Esophagus mucosa (tissue), 1 donor: ENCODE measurements around the gene CA4. TPM values are rescaled to one million over a fixed set of nuclear protein-coding genes. Genes with fewer than 3 reads are reported as not detected.
A peak's percentile ranks its signal among the peaks of the same experiment; 100 is the strongest.

Experiments
- ATAC-seq: fragments of 200-7000 bp; cut with Tn5 transposase; one replicate; pipeline ENCODE4 v1.9.1; 2020
- total RNA-seq: library from RNA; stranded (reverse); gene quantifications from one replicate; pipeline ENCODE4 v1.2.4, GENCODE V29; 2023
- donor health status: DM: yes; HTN: yes; CAD: no.

Gene CA4
- total RNA-seq, 1 donor from 2014 or later = 0.36 TPM

- ATAC-seq = no peak
Observed at GRCh38 chr17:60130466-60130865, 19.3 kb upstream of the CA4 start.

- ATAC-seq = peak; percentile 9
Observed at GRCh38 chr17:60134396-60135150, 15.2 kb upstream of the CA4 start.

- ATAC-seq = peak; percentile 92
Observed at GRCh38 chr17:60135151-60135950, 14.4 kb upstream of the CA4 start.

DNA sequence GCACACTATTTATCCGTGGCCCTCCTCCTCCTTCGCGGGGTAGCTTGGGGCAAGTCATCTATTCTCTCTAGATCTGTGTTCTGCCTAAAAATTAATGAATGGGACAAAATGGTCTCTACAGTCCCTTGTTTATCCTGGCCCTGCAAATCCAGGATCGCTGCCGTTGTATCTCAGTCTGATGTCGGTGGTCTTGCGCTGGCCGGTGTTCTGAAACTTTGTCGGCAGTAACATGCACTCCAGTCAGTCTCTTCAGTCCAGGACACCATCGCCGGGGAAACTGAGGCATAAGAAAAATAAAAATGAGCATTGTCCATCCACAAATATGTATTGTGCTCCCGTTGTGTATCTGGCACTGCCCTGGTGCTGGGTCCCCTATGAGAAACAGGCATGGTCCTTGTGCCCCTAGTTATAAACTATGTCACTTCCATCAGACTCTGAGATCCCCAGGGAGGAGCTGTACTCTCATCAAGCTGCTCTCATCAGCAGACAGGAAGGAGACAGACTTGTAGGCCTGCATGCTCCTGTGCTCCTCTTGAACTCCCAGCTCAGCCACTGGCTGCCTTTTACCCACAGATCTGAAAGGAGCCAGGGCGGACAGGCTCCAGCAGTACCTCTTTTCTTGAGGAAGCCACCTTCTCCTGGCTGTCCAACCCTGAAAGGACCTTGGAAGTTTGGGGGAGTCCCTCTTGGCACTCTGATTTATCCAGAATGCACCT lies 13.7 kb upstream of the CA4 start:
- ATAC-seq = no peak

GRCh38 chr17:60137731-60138130 lies 12.0 kb upstream of the CA4 start:
- ATAC-seq = no peak

GRCh38 chr17:60138769-60139437 lies 10.9 kb upstream of the CA4 start:
- ATAC-seq = no peak

- ATAC-seq = peak; percentile 39
Observed at GRCh38 chr17:60139438-60140285, 10.1 kb upstream of the CA4 start.

DNA sequence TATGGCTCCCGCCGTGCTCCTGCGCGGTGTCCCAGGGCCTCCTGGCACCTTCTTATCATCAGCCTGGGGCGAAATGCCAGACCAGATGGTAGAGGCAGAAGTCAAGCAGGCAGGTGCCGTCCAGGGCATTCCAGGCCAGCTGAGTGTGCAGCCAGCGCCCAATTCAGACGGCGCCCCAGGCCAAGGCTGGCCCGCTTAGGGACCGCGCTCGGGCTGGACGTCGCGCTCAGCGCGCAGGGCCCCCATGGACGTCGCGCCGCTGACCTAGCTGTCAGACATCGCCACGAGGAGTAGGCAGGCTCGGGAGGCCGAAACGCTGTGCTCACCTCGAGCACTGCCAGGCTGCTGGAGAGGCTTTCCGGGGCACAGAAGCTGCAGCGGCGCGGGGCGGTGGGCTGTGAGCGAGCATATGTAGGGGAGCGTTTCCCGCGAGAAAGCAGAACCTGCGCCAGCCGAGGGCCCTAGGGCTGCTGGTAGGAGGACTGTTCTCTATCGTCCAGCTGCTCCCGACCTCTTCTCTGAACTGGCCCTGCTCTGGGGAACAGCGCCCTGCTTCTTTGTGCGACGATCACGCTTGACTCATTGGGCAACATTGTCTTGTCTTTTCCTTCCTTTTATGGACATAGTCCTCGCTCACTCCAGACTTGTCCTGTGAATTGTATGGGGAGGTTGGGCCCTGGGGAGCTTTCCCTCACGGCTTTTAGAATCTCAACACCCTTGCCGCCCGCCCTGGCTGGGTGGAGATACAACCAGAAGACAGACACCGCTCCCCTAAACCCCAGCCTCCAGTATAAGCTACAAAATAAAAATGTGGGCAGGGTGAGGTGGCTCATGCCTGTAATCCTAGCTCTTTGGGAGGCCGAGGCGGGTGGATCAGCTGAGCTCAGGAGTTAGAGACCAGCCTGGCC lies 8.4 kb upstream of the CA4 start:
- ATAC-seq = peak; percentile 51

DNA sequence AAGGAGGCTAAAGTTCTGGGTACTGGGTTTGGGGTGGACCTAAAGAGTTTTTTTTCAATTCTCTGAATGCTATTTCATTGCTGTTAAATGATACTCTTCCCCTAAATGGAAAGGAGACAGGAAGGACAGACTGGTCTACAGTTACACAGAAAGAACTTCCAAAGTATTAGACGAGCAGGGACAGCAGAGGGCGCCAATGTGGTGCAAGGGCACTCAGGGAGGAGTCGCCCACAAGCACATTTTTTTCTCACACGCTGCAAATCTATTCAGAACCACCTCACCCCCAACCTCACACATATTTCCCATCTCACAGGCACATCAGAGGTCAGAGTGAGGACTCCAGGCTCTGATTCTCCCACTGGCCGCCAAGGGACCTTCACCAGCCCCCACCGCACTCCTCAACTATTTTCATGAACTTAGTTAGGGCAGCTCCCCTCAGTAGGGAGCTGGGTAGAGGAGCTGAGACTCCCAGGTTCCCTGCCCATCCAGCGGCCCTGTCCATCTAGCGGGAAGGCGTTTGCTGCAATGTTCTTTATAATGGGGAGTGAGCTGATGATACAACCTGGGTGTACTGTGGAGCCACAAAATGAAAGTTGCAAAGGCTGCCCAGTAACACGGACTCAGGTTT lies 6.8 kb upstream of the CA4 start:
- peak; percentile 68 for ATAC-seq

DNA sequence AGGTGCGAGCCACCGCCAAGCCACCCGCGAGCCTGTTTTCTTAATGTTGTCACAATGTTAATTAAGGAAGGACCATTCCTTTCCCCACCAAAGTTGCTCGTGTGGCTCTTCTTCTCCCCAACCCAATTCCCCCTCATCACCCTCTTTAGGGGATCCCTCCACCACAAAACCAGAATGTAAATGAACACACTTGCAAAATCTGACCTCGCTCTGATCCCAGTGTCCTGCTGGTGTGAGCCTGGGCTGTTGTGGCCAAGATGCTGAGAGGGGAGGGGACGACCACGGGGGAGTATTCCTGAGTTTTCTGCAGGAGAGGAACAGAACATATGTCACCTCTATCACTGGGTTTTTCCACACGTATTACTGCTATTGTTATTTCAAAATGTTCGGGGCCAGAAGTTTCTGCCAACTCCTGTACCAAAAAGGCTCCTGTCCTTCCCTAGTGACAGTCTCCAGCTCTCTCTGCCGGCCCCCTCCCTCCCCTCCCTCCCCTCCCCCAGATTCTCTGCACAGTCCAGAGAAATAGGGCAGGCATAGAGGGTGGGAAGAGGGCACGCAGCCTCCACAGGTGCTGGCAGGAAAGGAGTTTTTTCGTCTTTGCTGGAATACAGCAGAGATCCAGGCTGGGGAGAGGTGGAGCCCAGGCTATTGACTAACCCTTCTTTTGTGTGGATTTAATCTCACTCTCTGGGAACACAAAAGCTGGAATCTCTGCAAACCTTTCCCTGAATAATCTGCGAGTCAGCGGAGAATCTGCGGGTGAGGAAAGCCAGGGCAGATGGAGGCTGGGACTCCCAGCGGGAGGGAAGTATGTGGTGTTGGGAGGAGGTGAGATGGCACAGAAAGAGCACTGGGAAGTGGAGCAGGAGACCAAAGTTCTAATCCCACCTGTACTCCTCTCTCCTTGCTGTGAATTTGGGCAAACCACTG lies 4.5 kb upstream of the CA4 start:
- ATAC-seq = no peak

- ATAC-seq = no peak
Observed at GRCh38 chr17:60146206-60146605, 3.6 kb upstream of the CA4 start.

GRCh38 chr17:60147553-60148223 lies 2.1 kb upstream of the CA4 start:
- no peak for ATAC-seq

- no peak for ATAC-seq
Observed at GRCh38 chr17:60148373-60148772, 1.4 kb upstream of the CA4 start.

GRCh38 chr17:60151355-60151754 lies 1.6 kb downstream of the CA4 start:
- ATAC-seq = no peak

- no peak for ATAC-seq
Observed at GRCh38 chr17:60153606-60154390, 4.0 kb downstream of the CA4 start.

GRCh38 chr17:60154616-60155426 lies 5.0 kb downstream of the CA4 start:
- peak; percentile 52 for ATAC-seq

DNA sequence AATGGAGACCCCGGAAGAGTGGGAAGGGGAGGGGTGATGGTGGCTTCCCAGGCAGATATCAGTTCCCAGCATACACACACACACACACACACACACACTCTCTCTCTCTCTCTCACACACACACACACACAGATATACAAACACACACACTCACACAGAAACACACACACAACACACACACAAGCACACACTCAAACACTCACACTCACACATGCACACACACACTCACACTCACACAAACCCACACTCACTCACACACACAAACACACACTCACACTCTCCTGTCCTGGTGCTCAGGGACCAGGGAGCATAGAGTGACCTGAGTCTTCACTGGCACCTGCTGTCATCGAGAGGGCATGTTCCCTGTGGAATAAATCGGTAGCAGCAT lies 5.6 kb downstream of the CA4 start:
- no peak for ATAC-seq
